Skeletal muscle tissue (tissue), 4 donors: ENCODE results near the gene PTPRO. TPM values are rescaled to one million over a fixed set of nuclear protein-coding genes. Genes with fewer than 3 reads are reported as not detected.

Experiments
- H3K27ac ChIP-seq: one replicate; pipeline ENCODE4 v1.7.0; 2013; ENCODE audit warnings: mild to moderate bottlenecking, low read depth, low read length, inconsistent platforms
- H3K27me3 ChIP-seq, 3 donors: one replicate each; pipeline ENCODE4 v1.7.0; 2013; ENCODE audit warnings: low read length in 3 of 3; ENCODE audit not compliant: control insufficient read depth in 3 of 3, insufficient read depth in 3 of 3
- H3K36me3 ChIP-seq, 3 donors: one replicate each; pipeline ENCODE4 v1.7.0; 2013; ENCODE audit warnings: low read length in 3 of 3; ENCODE audit not compliant: control insufficient read depth in 3 of 3, insufficient read depth in 3 of 3
- H3K4me1 ChIP-seq, 3 donors: one replicate each; pipeline ENCODE4 v1.7.0; 2013; ENCODE audit warnings: low read length in 3 of 3, mild to moderate bottlenecking in 3 of 3; ENCODE audit not compliant: control insufficient read depth in 3 of 3, insufficient read depth in 3 of 3
- H3K4me3 ChIP-seq, 3 donors: one replicate each; pipeline ENCODE4 v1.7.0; 2013; ENCODE audit warnings: low read length in 3 of 3
- H3K9ac ChIP-seq, 3 donors: one replicate each; pipeline ENCODE4 v1.7.0; 2013; ENCODE audit warnings: low read length in 3 of 3, mild to moderate bottlenecking in 3 of 3, moderate library complexity in 2 of 3, low read depth in 1 of 3
- H3K9me3 ChIP-seq, 3 donors: one replicate each; pipeline ENCODE4 v1.7.0; 2013; ENCODE audit warnings: low read length in 3 of 3; ENCODE audit not compliant: control insufficient read depth in 3 of 3
- total RNA-seq: library from RNA; depleted of rRNA; stranded (reverse); fragments of >200 nt; gene quantifications from one replicate; pipeline ENCODE4 v1.2.3, GENCODE V29; 2014
- donor health status: Osteomylitis.

The PTPRO gene
- total RNA-seq, 1 donor from 2014 or later, result 2.1 TPM

DNA sequence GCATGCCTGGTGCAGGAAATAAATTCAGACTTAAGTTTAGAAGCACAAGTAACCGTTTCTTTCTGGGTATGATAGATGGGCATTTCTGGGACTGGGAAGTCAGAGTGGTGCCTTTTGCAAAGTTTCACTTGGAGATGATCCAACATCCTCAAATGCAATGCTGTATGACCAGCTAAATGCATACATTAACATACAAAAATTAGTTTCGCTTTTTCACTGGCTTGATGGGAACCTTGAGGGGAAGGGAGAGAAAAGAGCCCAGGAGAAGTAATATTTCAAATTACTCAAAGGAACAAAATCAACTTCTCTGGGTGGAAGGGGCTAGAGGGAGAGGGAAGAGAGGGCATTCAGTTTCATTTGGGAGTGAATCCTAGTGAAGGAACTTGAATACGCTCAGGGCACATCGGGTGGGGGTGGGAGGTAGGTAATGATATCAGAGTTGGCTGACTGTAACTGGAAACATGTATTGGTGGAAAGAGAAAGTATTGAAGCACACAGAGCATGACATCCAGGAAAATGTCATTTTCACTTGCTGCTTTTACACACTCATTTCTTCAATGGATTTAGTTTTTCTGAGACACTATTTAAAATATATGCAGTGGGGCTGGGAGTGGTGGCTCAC lies 175.5 kb downstream of the PTPRO start:
- Histone ChIP-seq H3K27ac (no peak overlapping the region), H3K4me1 (no peaks in the 10 kb centered on the region), H3K27me3 (no peaks in the 10 kb centered on the region), H3K36me3 (no peaks in the 10 kb centered on the region), H3K9ac (no peak overlapping the region), H3K4me3 (no peak overlapping the region), H3K9me3 (no peaks in the 10 kb centered on the region)

DNA sequence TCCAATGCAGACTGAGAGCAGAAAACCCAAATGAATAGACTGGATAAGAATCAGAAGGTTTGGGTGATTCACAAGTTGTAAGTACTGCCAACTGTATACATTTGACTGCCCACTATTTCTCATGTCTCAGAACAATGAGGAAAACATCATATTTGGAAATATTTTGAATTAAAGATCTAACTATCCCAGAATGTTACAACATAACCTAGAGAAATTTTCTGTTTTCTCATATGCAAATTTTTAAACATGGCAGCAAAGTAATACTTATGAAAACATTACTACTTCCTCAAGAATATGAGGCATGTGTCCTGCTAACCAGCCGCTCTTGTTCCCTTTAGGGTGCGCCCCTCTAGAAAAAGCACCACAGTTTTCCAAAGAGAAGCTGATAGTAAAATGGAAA lies 179.9 kb downstream of the PTPRO start:
- H3K4me1 ChIP-seq, result no peaks in the 10 kb centered on the region
- H3K9me3 ChIP-seq, result no peaks in the 10 kb centered on the region
- no peaks in the 10 kb centered on the region for H3K36me3 ChIP-seq
- H3K27ac ChIP-seq, result no peak overlapping the region
- no peak overlapping the region for H3K9ac ChIP-seq
- H3K4me3 ChIP-seq, result no peak overlapping the region
- no peaks in the 10 kb centered on the region for H3K27me3 ChIP-seq

DNA sequence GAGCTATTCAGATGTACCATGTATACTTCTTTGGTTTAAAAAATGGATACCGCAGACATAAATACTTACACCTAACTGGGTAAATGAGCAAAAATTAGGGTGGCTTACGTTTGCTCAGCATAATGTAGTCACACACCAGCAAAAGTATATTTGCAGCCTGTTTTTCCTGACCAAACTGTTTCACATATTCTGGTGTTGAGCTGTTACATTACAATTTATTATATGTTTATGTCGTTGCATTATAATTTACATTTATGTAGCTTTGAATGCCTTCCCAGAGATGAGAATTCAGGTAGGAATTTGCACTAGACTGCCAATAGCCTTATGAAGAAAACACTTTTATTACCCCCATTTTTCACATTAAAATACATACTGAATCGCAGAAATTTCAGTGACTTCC lies 183.3 kb downstream of the PTPRO start:
- Histone ChIP-seq H3K27ac (no peak overlapping the region), H3K36me3 (no peaks in the 10 kb centered on the region), H3K4me1 (no peaks in the 10 kb centered on the region), H3K9me3 (no peaks in the 10 kb centered on the region), H3K27me3 (peaks cover 0 to 2% (median 0%) of the 10 kb centered on the region in 3 donors), H3K9ac (no peak overlapping the region), H3K4me3 (no peak overlapping the region)

DNA sequence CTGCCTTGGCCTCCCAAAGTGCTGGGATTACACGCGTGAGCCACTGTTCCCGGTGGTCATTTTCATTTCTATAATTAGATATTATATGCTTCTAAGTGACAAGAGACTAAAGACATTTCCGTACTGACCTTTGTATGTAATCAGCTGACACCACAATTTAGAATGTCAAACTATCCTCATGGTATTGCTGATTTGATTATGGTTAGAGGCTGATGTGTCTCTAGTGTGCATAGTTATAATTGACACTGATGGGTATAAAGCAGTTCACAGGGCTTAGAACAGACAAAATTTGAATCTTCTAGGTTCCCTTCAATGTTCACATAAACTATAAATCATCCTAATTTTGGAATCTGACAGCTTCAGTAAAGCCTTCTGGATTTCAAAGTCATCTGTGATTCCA lies 192.7 kb downstream of the PTPRO start:
- no peaks in the 10 kb centered on the region for H3K36me3 ChIP-seq

DNA sequence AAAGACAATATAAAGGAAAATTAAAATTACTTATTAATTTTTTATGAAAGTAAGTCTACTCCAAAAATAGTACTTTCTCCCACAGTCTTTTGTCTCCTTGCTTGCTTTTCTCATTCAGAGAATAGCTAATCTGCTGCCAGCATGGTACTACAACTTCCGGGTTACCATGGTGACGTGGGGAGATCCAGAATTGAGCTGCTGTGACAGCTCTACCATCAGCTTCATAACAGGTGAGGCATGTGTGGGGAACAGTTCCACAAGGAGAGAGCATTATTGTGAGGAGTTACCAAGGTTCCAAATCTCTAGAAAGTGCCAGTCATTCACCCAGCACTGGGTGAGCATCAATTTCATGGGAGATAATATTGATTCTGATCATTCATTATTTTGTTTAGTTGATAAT lies 197.8 kb downstream of the PTPRO start:
- H3K9me3 ChIP-seq, result no peaks in the 10 kb centered on the region
- no peak overlapping the region for H3K9ac ChIP-seq
- H3K27ac ChIP-seq, result no peak overlapping the region
- no peaks in the 10 kb centered on the region for H3K4me1 ChIP-seq
- H3K36me3 ChIP-seq, result no peaks in the 10 kb centered on the region
- H3K4me3 ChIP-seq, result no peak overlapping the region
- no peaks in the 10 kb centered on the region for H3K27me3 ChIP-seq

More for the DNA sequence above, 192.7 kb downstream of the PTPRO start:
- Histone ChIP-seq H3K4me1 (no peaks in the 10 kb centered on the region), H3K4me3 (no peak overlapping the region), H3K9me3 (no peaks in the 10 kb centered on the region), H3K9ac (no peak overlapping the region), H3K27me3 (no peaks in the 10 kb centered on the region), H3K27ac (no peak overlapping the region)

DNA sequence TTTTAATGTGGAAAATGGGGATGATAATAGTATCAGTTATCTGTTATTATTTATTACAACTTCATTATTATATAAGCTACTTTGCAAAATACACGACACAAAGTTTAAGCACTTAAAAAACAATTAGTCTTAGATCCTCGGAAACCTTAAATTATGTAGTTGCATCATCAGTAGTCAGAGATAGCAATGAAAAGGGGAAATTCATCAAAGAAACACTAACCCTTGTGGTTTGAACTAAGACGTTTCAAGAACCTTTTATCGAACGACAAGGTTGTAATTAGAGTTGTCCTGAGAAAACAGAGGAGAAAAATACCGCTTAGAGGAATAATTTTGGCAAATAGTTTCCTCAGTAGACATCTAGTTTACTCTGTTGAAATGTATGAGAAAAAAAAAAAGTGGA lies 198.5 kb downstream of the PTPRO start:
- Histone ChIP-seq H3K9me3 (no peaks in the 10 kb centered on the region), H3K36me3 (no peaks in the 10 kb centered on the region), H3K27me3 (no peaks in the 10 kb centered on the region), H3K4me1 (no peaks in the 10 kb centered on the region), H3K4me3 (no peak overlapping the region), H3K9ac (no peak overlapping the region), H3K27ac (no peak overlapping the region)

DNA sequence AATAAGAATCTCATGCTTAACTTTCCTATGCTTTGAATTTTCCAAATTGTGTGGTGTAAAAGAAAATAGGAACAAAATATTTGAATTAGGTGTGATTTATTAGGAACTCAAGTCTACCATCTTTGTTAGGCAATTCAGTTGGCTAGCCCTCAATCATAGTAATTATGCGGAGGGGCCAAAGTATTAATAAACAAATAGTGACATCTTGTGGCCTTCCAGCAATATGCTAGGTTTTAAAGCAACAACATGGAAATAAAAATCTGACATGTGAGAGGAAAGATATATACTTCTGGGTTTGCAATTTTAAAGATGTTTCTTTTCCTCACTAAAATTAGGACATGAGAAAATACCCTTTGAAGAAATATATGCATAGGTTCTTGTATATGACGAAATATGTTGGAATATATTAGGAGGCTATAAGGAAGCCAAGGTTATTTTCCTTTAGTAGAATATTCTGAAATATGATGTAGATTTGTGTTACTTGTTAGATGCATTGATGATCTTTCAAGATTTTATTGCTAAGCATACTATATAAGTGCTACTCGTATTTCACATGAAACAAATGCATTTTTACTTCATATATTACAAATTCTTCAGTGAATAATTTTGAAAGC lies 200.4 kb downstream of the PTPRO start:
- Histone ChIP-seq H3K27ac (no peak overlapping the region), H3K4me3 (no peak overlapping the region), H3K9me3 (no peaks in the 10 kb centered on the region), H3K27me3 (no peaks in the 10 kb centered on the region), H3K9ac (no peak overlapping the region), H3K4me1 (no peaks in the 10 kb centered on the region), H3K36me3 (no peaks in the 10 kb centered on the region)

DNA sequence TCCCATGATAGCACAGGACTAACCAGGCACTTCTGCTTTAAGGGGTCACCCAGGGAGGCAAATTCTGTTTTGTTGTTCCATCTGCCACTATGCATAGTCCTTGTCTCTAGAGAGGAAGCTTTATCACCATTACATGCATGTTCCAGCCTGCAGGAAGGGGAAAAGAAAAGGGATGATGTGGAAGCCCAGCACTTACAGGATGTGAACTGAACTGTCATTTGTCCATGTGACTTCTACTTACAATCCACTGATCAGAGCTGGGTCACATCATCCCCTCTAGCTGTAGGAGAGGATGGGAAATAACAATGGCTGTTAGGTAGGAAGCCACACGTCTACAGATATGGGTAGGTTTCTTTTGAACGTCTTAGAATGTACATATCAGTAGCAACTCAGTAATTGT lies 203.1 kb downstream of the PTPRO start:
- Histone ChIP-seq H3K4me1 (no peaks in the 10 kb centered on the region), H3K27ac (no peak overlapping the region), H3K9ac (no peak overlapping the region), H3K4me3 (no peak overlapping the region), H3K36me3 (no peaks in the 10 kb centered on the region), H3K9me3 (no peaks in the 10 kb centered on the region), H3K27me3 (no peaks in the 10 kb centered on the region)

DNA sequence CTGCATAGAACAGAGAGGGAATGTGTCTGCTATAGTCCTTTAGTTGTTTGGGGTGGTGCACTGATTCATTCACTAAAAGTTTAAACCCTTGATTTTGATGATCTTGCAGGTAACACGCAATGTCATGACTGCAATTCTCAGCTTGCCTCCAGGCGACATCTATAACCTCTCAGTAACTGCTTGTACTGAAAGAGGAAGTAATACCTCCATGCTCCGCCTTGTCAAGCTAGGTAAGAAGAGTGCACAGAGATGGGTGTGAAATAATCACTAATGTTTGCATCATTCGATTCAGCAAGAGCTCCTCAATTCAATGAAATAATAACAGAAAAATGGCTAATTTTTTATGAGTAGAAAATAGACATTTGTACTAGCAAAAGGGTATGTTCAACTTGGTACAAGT lies 203.7 kb downstream of the PTPRO start:
- Histone ChIP-seq H3K4me1 (no peaks in the 10 kb centered on the region), H3K27ac (no peak overlapping the region)

DNA sequence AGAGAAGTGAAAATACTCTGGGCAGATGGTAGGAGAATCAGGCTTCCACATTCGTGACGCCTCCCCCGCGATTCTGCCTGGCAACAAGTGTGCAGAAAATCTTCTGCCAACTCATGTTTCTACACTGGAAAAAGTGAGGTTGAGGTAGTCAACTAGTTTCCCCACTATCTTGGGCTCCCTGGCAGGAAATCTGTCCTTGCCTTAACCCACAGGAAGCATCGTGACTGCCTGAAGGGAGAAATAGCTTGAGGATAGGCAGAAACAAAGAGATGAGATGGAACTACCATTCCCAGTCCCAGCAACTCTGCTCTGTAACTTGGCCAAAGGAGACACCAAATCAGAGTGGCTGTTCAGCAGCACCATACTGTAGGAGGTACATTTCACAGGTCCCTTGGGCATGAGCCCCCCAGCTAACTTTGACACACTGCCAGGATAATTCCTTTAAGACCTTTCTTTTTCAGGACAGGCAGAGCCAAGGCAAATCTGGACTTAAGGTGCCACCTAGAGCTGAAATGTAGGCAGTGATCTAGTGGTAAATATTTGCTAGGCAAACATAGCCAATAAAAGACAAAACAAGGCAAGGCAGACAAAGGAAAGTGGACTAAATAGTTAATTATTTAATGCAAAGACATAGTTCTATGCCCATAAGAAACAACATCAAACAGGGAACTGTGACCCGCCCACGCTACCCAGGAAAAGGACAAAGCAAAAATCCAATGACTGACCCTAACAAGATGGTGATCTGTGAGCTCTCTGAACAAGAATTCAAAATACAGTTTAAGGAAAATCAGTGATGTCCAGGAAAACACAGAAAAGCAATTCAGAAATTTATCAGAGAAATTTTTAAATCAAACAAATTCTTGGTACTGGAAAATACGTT lies 205.1 kb downstream of the PTPRO start:
- Histone ChIP-seq H3K9ac (no peak overlapping the region), H3K36me3 (no peaks in the 10 kb centered on the region), H3K9me3 (no peaks in the 10 kb centered on the region), H3K4me1 (no peaks in the 10 kb centered on the region), H3K4me3 (no peak overlapping the region), H3K27me3 (no peaks in the 10 kb centered on the region), H3K27ac (no peak overlapping the region)

More for the DNA sequence above, 203.7 kb downstream of the PTPRO start:
- H3K27me3 ChIP-seq, result no peaks in the 10 kb centered on the region
- no peak overlapping the region for H3K9ac ChIP-seq
- H3K9me3 ChIP-seq, result no peaks in the 10 kb centered on the region
- H3K4me3 ChIP-seq, result no peak overlapping the region
- H3K36me3 ChIP-seq, result no peaks in the 10 kb centered on the region
